Upper lobe of left lung (tissue), 6 donors: ENCODE measurements around the gene MACROD2. TPM values are rescaled to one million over a fixed set of nuclear protein-coding genes. Genes with fewer than 3 reads are reported as not detected.

Experiments
- ATAC-seq, 2 donors: fragments of 200-7000 bp; cut with Tn5 transposase; one replicate each; pipeline ENCODE4 v1.9.1; 2022; ENCODE audit warnings: mild to moderate bottlenecking in 2 of 2, moderate library complexity in 2 of 2; ENCODE audit not compliant: low FRiP score in 2 of 2
- DNase-seq, 2 donors: peaks; one replicate each; pipeline ENCODE4 v3.0.0-alpha.2; 2019 to 2020
- H3K27ac ChIP-seq, 4 donors: fragments of 200-600 bp; sonication (generic); one replicate each; pipeline ENCODE4 v1.5.1; 2016 to 2019
- H3K27me3 ChIP-seq, 4 donors: fragments of 200-600 bp; sonication (generic); one replicate each; pipeline ENCODE4 v1.5.1; 2017 to 2019
- H3K36me3 ChIP-seq, 4 donors: fragments of 200-600 bp; sonication (generic); one replicate each; pipeline ENCODE4 v1.5.1; 2016 to 2019
- H3K4me1 ChIP-seq, 4 donors: fragments of 200-600 bp; sonication (generic); one replicate each; pipeline ENCODE4 v1.5.1; 2018 to 2019
- H3K4me3 ChIP-seq, 4 donors: fragments of 200-600 bp; sonication (generic); one replicate each; pipeline ENCODE4 v1.5.1; 2017 to 2019; ENCODE audit warnings: mild to moderate bottlenecking in 2 of 4, moderate library complexity in 1 of 4
- H3K9me3 ChIP-seq, 4 donors: fragments of 200-600 bp; sonication (generic); one replicate each; pipeline ENCODE4 v1.5.1; 2018 to 2019
- EP300 ChIP-seq, 4 donors: sonication (generic); formaldehyde crosslinking; IDR thresholded peaks; one replicate each; pipeline ENCODE4 v1.5.1; 2017; ENCODE audit warnings: antibody characterized with exemption in 4 of 4, control low read depth in 2 of 4
- POLR2A ChIP-seq, 4 donors: fragments of 450-650 bp; IDR thresholded peaks; one replicate each; pipeline ENCODE4 v1.5.1; 2016 to 2017; ENCODE audit warnings: antibody characterized with exemption in 4 of 4, mild to moderate bottlenecking in 2 of 4
- POLR2AphosphoS5 ChIP-seq, 2 donors: sonication (generic); formaldehyde crosslinking; IDR thresholded peaks; one replicate each; pipeline ENCODE4 v1.5.1; 2017; ENCODE audit warnings: antibody characterized with exemption in 2 of 2
- WGBS, 2 donors: methylation state at CpG; one replicate each; pipeline ENCODE4 v1.1.5; 2017 to 2018; 5-methylcytosine and 5-hydroxymethylcytosine counted together
- total RNA-seq, 6 donors: library from RNA; depleted of rRNA in 4 of 6; stranded (reverse); fragments of >200 nt in 4 of 6; gene quantifications; one replicate each; pipeline versions ENCODE4 v1.1.0 to v1.2.1, GENCODE V29; 2016 to 2021
- TF ChIP-seq, protein P1 (sequence below), 6 experiments: fragments of 450-650 bp in 4 of 6; fragments of 200-600 bp in 2 of 6; sonication (generic) in 2 of 6; IDR thresholded peaks; one replicate each; pipeline ENCODE4 v1.5.1; 2016 to 2019; ENCODE audit warnings: antibody characterized with exemption in 6 of 6
- donor health status: DM: no; HTN: no; CAD: no; lungs with moderate emphysema.
- donor health status: DM: no; HTN: yes; CAD: no; lungs with severe emphysema.

The MACROD2 gene
- total RNA-seq, 6 donors from 2014 or later: 20.7 to 84.3 (median 36.3) TPM

DNA sequence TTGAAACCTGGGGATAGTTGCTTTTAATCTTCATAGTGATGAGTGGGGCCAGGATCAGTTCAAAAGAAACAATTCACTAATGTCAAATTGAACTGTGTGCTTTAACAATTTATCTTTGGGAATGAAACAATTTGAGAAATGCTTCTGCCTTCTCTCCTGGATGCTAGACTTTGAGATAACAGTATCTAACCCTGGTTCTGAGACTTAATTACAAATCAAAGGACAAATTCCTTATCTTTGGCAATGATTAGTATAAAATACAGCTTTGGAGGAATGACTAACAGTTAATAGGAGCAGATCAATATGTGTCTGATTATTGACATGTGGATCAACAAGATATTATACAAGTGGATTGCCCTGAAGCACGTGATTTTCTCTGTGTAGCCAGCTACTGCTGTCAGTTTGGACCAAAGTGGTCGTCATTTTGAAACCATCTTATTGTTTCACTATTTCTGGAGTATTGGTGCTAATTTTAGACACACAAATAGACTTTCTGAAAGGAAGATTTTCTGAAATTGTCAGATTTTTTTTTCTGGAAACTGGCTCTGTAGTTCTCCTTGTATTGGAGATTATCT lies 348.3 kb downstream of the MACROD2 start:
- Histone ChIP-seq H3K4me3 (no peak overlapping the region), H3K9me3 (no peaks in the 10 kb centered on the region), H3K36me3 (no peaks in the 10 kb centered on the region), H3K4me1 (no peaks in the 10 kb centered on the region), H3K27me3 (no peaks in the 10 kb centered on the region), H3K27ac (no peak overlapping the region)
- no peak for DNase-seq
- no peak for ATAC-seq
- WGBS, 2 donors: 79 to 89% methylated on average over 2 of the region's 2 CpGs
- TF ChIP-seq POLR2A (IDR thresholded peaks at IDR 0.05) (no peak), EP300 (IDR thresholded peaks at IDR 0.05) (no peak), POLR2AphosphoS5 (IDR thresholded peaks at IDR 0.05) (no peak)
- TF ChIP-seq, protein P1, sequence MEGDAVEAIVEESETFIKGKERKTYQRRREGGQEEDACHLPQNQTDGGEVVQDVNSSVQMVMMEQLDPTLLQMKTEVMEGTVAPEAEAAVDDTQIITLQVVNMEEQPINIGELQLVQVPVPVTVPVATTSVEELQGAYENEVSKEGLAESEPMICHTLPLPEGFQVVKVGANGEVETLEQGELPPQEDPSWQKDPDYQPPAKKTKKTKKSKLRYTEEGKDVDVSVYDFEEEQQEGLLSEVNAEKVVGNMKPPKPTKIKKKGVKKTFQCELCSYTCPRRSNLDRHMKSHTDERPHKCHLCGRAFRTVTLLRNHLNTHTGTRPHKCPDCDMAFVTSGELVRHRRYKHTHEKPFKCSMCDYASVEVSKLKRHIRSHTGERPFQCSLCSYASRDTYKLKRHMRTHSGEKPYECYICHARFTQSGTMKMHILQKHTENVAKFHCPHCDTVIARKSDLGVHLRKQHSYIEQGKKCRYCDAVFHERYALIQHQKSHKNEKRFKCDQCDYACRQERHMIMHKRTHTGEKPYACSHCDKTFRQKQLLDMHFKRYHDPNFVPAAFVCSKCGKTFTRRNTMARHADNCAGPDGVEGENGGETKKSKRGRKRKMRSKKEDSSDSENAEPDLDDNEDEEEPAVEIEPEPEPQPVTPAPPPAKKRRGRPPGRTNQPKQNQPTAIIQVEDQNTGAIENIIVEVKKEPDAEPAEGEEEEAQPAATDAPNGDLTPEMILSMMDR (IDR thresholded peaks at IDR 0.05): no peak

GRCh38 chr20:14344746-14345145 lies 349.4 kb downstream of the MACROD2 start:
- WGBS, 2 donors: 25 to 42% methylated on average over 1 of the region's 1 CpG
- DNase-seq: no peak
- H3K9me3 ChIP-seq: no peaks in the 10 kb centered on the region

DNA sequence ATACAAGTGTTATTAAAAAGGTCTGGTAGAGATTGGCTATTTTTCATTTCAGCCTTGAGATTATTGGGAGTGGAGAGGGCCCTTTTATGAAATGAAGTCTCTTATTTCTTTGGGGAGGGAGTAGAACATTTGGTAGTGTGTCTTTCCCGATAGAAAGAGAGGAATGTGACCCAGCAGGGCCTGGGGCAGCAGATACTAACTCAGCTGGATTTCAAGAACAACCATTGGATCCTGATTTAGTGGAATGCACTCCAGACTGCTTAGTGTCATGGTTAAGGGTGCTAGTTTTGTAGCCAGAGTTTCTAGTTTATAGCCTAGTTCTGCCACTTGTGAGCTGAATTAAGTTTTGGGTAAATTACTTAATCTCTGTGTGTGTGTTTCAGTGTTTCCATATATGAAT lies 360.5 kb downstream of the MACROD2 start:
- WGBS, 2 donors: 33 to 36% methylated on average over 1 of the region's 1 CpG
- no peaks in the 10 kb centered on the region for H3K9me3 ChIP-seq
- H3K27ac ChIP-seq: no peak overlapping the region
- ATAC-seq (no peak), DNase-seq (no peak)
- no peaks in the 10 kb centered on the region for H3K27me3 ChIP-seq
- H3K4me1 ChIP-seq: no peaks in the 10 kb centered on the region
- no peak for TF ChIP-seq POLR2A (IDR thresholded peaks at IDR 0.05)
- TF ChIP-seq, protein P1 (IDR thresholded peaks at IDR 0.05): no peak
- TF ChIP-seq POLR2AphosphoS5 (IDR thresholded peaks at IDR 0.05): no peak
- no peak for TF ChIP-seq EP300 (IDR thresholded peaks at IDR 0.05)
- no peak overlapping the region for H3K4me3 ChIP-seq
- H3K36me3 ChIP-seq: no peaks in the 10 kb centered on the region

More at GRCh38 chr20:14344746-14345145, 349.4 kb downstream of the MACROD2 start:
- no peaks in the 10 kb centered on the region for H3K27me3 ChIP-seq
- no peak overlapping the region for H3K27ac ChIP-seq
- H3K4me3 ChIP-seq: no peak overlapping the region
- TF ChIP-seq, protein P1 (IDR thresholded peaks at IDR 0.05): no peak
- TF ChIP-seq EP300 (IDR thresholded peaks at IDR 0.05) (no peak), POLR2AphosphoS5 (IDR thresholded peaks at IDR 0.05) (no peak), POLR2A (IDR thresholded peaks at IDR 0.05) (no peak)
- no peaks in the 10 kb centered on the region for H3K36me3 ChIP-seq
- ATAC-seq: no peak
- no peaks in the 10 kb centered on the region for H3K4me1 ChIP-seq

DNA sequence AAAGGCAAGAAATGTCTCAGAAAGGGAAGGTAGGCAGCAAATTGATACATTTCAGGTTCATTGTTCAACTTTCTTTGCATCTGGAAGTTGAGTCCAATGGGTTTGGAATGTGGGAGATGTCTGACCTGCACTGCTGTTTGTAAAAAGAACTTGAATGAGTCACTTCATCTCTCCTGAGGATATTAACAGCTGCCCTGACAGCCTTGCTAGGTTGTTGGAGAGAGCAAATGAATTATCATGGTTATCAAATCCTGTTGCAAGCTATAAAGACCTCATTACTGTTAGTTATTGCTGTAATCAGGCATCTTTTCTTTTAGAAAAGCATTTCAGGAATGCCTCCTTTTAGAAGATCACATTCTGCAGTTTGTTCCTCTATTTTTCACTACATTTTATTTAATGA lies 365.1 kb downstream of the MACROD2 start:
- TF ChIP-seq EP300 (IDR thresholded peaks at IDR 0.05): no peak
- TF ChIP-seq POLR2A (IDR thresholded peaks at IDR 0.05): no peak
- no peak for TF ChIP-seq POLR2AphosphoS5 (IDR thresholded peaks at IDR 0.05)
- TF ChIP-seq, protein P1 (IDR thresholded peaks at IDR 0.05): no peak
- H3K36me3 ChIP-seq: no peaks in the 10 kb centered on the region
- no peak overlapping the region for H3K4me3 ChIP-seq
- H3K27me3 ChIP-seq: no peaks in the 10 kb centered on the region
- H3K27ac ChIP-seq: no peak overlapping the region
- H3K9me3 ChIP-seq: peaks cover 0 to 6% (median 0%) of the 10 kb centered on the region in 4 donors
- DNase-seq (no peak), ATAC-seq (no peak)
- H3K4me1 ChIP-seq: no peaks in the 10 kb centered on the region
